DOHH2 (cell line): Measurements from ENCODE around the gene COLQ.

Source experiments
- H3F3A ChIP-seq: fragments of 200-600 bp; sonication (generic), shearing (Covaris generic); 2 replicates; pipeline ENCODE4 v1.6.0; 2016; ENCODE audit warnings: antibody characterized with exemption, mild to moderate bottlenecking; ENCODE audit not compliant: control insufficient read depth, insufficient read depth
- H3K27ac ChIP-seq: fragments of 200-600 bp; sonication (generic); 2 replicates; pipeline ENCODE4 v1.5.1; 2014; ENCODE audit warnings: low read depth, mild to moderate bottlenecking, low read length, moderate library complexity
- H3K27me3 ChIP-seq: fragments of 200-600 bp; sonication (generic); 2 replicates; pipeline ENCODE4 v1.6.1; 2014; ENCODE audit warnings: mild to moderate bottlenecking, low read length, mixed read lengths; ENCODE audit not compliant: control insufficient read depth
- H3K36me3 ChIP-seq: fragments of 200-600 bp; sonication (generic); 2 replicates; pipeline ENCODE4 v1.6.1; 2014; ENCODE audit warnings: mild to moderate bottlenecking, low read length, moderate library complexity, mixed read lengths; ENCODE audit not compliant: control insufficient read depth
- H3K4me1 ChIP-seq: fragments of 200-600 bp; sonication (generic); 2 replicates; pipeline ENCODE4 v1.6.1; 2014; ENCODE audit warnings: mild to moderate bottlenecking, low read length, mixed read lengths; ENCODE audit not compliant: control insufficient read depth
- H3K4me2 ChIP-seq: fragments of 200-600 bp; sonication (generic); 2 replicates; pipeline ENCODE4 v1.6.0; 2014; ENCODE audit warnings: mild to moderate bottlenecking, low read length, moderate library complexity
- H3K4me3 ChIP-seq: fragments of 200-600 bp; sonication (generic); 2 replicates; pipeline ENCODE4 v1.5.1; 2014; ENCODE audit warnings: mild to moderate bottlenecking, low read length, mixed read lengths
- H3K79me2 ChIP-seq: fragments of 200-600 bp; sonication (generic); 2 replicates; pipeline ENCODE4 v1.6.1; 2014; ENCODE audit warnings: mild to moderate bottlenecking, low read length, mixed read lengths; ENCODE audit not compliant: control insufficient read depth
- H3K9me2 ChIP-seq: fragments of 200-600 bp; sonication (generic); replicated peaks from 2 replicates; pipeline ENCODE4 v1.6.1; 2014; ENCODE audit warnings: mild to moderate bottlenecking, low read length, mixed read lengths; ENCODE audit not compliant: control insufficient read depth
- H3K9me3 ChIP-seq: fragments of 200-600 bp; sonication (generic); 2 replicates; pipeline ENCODE4 v1.6.1; 2014; ENCODE audit warnings: antibody characterized with exemption, low read length, mixed read lengths; ENCODE audit not compliant: control insufficient read depth, insufficient read depth
- H4K20me1 ChIP-seq: fragments of 200-600 bp; sonication (generic); 2 replicates; pipeline ENCODE4 v1.6.0; 2014; ENCODE audit warnings: low read depth, mild to moderate bottlenecking, antibody characterized with exemption, low read length, moderate library complexity; ENCODE audit not compliant: control insufficient read depth, insufficient read depth
- CTCF ChIP-seq: fragments of 200-600 bp; sonication (generic); IDR thresholded peaks from one replicate; pipeline ENCODE4 v1.5.1; 2014; ENCODE audit warnings: antibody characterized with exemption, mild to moderate bottlenecking, low read depth, low read length; ENCODE audit not compliant: poor library complexity, severe bottlenecking
- EZH2phosphoT487 ChIP-seq: fragments of 200-600 bp; sonication (generic); IDR thresholded peaks from 2 replicates; pipeline ENCODE4 v1.6.1; 2017; ENCODE audit warnings: borderline replicate concordance, mild to moderate bottlenecking, antibody characterized with exemption, low read length, moderate library complexity, mixed read lengths

COLQ gene

GRCh38 chr3:15404767-15405166 is 116.7 kb downstream of the COLQ start:
- H3K9me3 ChIP-seq, result no peaks in the 10 kb centered on the region
- H3K4me3 ChIP-seq, result no peak overlapping the region
- no peaks in the 10 kb centered on the region for H4K20me1 ChIP-seq
- no peak for TF ChIP-seq CTCF
- TF ChIP-seq EZH2phosphoT487, result no peak
- H3K27ac ChIP-seq, result no peak overlapping the region
- H3K4me1 ChIP-seq, result peaks cover 20% of the 10 kb centered on the region
- H3K4me2 ChIP-seq, result no peak overlapping the region
- H3K9me2 ChIP-seq, result no peaks in the 10 kb centered on the region
- peaks cover 5% of the 10 kb centered on the region; the same call in 1 of the 2 replicates for H3K36me3 ChIP-seq
- H3K79me2 ChIP-seq, result no peaks in the 10 kb centered on the region
- peaks cover 6% of the 10 kb centered on the region; the same call in 1 of the 2 replicates for H3F3A ChIP-seq
- no peaks in the 10 kb centered on the region for H3K27me3 ChIP-seq

- no peak overlapping the region for H3K27ac ChIP-seq
- no peaks in the 10 kb centered on the region for H3K36me3 ChIP-seq
- peaks cover 20% of the 10 kb centered on the region for H3K4me1 ChIP-seq
- H3K79me2 ChIP-seq, result no peaks in the 10 kb centered on the region
- H4K20me1 ChIP-seq, result no peaks in the 10 kb centered on the region
- no peaks in the 10 kb centered on the region for H3K9me2 ChIP-seq
- no peaks in the 10 kb centered on the region for H3K9me3 ChIP-seq
- no peak overlapping the region for H3K4me2 ChIP-seq
- H3K4me3 ChIP-seq, result no peak overlapping the region
- H3K27me3 ChIP-seq, result no peaks in the 10 kb centered on the region
- peaks cover 6% of the 10 kb centered on the region; the same call in 1 of the 2 replicates for H3F3A ChIP-seq
- TF ChIP-seq CTCF (no peak), EZH2phosphoT487 (no peak)
These were observed 117.5 kb downstream of the COLQ start for GRCh38 chr3:15403965-15404364.

GRCh38 chr3:15403495-15403894 is 118.0 kb downstream of the COLQ start:
- no peak overlapping the region for H3K4me3 ChIP-seq
- no peaks in the 10 kb centered on the region for H4K20me1 ChIP-seq
- no peaks in the 10 kb centered on the region for H3K9me3 ChIP-seq
- H3F3A ChIP-seq, result peaks cover 6% of the 10 kb centered on the region; the same call in 1 of the 2 replicates
- no peak for TF ChIP-seq CTCF
- no peak for TF ChIP-seq EZH2phosphoT487
- H3K4me2 ChIP-seq, result no peak overlapping the region
- H3K27me3 ChIP-seq, result no peaks in the 10 kb centered on the region
- no peak overlapping the region for H3K27ac ChIP-seq
- peaks cover 24% of the 10 kb centered on the region for H3K4me1 ChIP-seq
- H3K79me2 ChIP-seq, result no peaks in the 10 kb centered on the region
- H3K9me2 ChIP-seq, result no peaks in the 10 kb centered on the region
- no peaks in the 10 kb centered on the region for H3K36me3 ChIP-seq

GRCh38 chr3:15401936-15402335 is 119.6 kb downstream of the COLQ start:
- no peaks in the 10 kb centered on the region for H3K9me3 ChIP-seq
- no peaks in the 10 kb centered on the region for H3K79me2 ChIP-seq

More at GRCh38 chr3:15401936-15402335, 119.6 kb downstream of the COLQ start:
- H3K4me1 ChIP-seq, result peaks cover 26% of the 10 kb centered on the region
- H3K27me3 ChIP-seq, result no peaks in the 10 kb centered on the region
- peaks cover 6% of the 10 kb centered on the region; the same call in 1 of the 2 replicates for H3F3A ChIP-seq
- no peaks in the 10 kb centered on the region for H3K36me3 ChIP-seq
- H3K4me3 ChIP-seq, result no peak overlapping the region
- no peak overlapping the region for H3K4me2 ChIP-seq
- no peaks in the 10 kb centered on the region for H4K20me1 ChIP-seq
- H3K9me2 ChIP-seq, result no peaks in the 10 kb centered on the region
- TF ChIP-seq CTCF (no peak), EZH2phosphoT487 (no peak)
- H3K27ac ChIP-seq, result no peak overlapping the region
